Cardiac fibroblast (primary cell): Measurements from ENCODE around the gene AAGAB.

Source experiments
- DNase-seq, 2 donors: peaks; one replicate each; pipeline versions ENCODE4 v3.0.0 to v3.0.0-alpha.2; 2010; ENCODE audit warnings: low read depth in 2 of 2
- H3K4me3 ChIP-seq, 2 donors: replicated peaks in 1 of 2; 1 replicate in 1 of 2; 2 replicates in 1 of 2; pipeline ENCODE4 v1.5.1; 2011; ENCODE audit warnings: low read depth in 2 of 2, low read length in 2 of 2, mild to moderate bottlenecking in 2 of 2, moderate library complexity in 1 of 2
- CTCF ChIP-seq: IDR thresholded peaks from one replicate; pipeline ENCODE4 v1.5.1; 2011; ENCODE audit warnings: low read depth, mild to moderate bottlenecking, low read length, inconsistent platforms

AAGAB gene

GRCh38 chr15:67186226-67186649 is 68.2 kb downstream of the AAGAB start:
- no peak overlapping the region for H3K4me3 ChIP-seq
- no peak for TF ChIP-seq CTCF
- DNase-seq: peak; percentile 56 to 72

GRCh38 chr15:67185621-67186225 is 68.7 kb downstream of the AAGAB start:
- peak in 1 of 2 donors; percentile 53 for DNase-seq
- no peak for TF ChIP-seq CTCF
- H3K4me3 ChIP-seq: no peak overlapping the region

- no peak overlapping the region for H3K4me3 ChIP-seq
- no peak for TF ChIP-seq CTCF
- no peak for DNase-seq
Measured at GRCh38 chr15:67185051-67185450, 69.4 kb downstream of the AAGAB start.

- no peak overlapping the region for H3K4me3 ChIP-seq
- no peak for DNase-seq
- no peak for TF ChIP-seq CTCF
Measured at GRCh38 chr15:67184208-67184925, 70.1 kb downstream of the AAGAB start.

GRCh38 chr15:67183443-67184169 is 70.9 kb downstream of the AAGAB start:
- no peak for TF ChIP-seq CTCF
- no peak overlapping the region for H3K4me3 ChIP-seq
- peak; percentile 45 for DNase-seq

GRCh38 chr15:67181221-67181639 is 73.2 kb downstream of the AAGAB start:
- TF ChIP-seq CTCF: peak; percentile 3
- DNase-seq: no peak
- no peak overlapping the region for H3K4me3 ChIP-seq
